Bronchial epithelial cell (primary cell): ENCODE data around the gene DPF1. TPM values are rescaled to one million over a fixed set of nuclear protein-coding genes. Genes with fewer than 3 reads are reported as not detected.

Experiments used
- DNase-seq: peaks from one replicate; pipeline ENCODE4 v3.0.0-alpha.2; 2010; ENCODE audit warnings: low read depth
- FAIRE-seq: peaks from 2 replicates; lab custom pipeline; 2011; peaks lifted over from hg19 to GRCh38; lab: Jason Lieb, UNC
- H3K27me3 ChIP-seq: 2 replicates; pipeline ENCODE4 v1.5.1; 2011; ENCODE audit warnings: low read length; ENCODE audit not compliant: control insufficient read depth, insufficient read depth
- H3K36me3 ChIP-seq: 2 replicates; pipeline ENCODE4 v1.5.1; 2011; ENCODE audit warnings: low read length; ENCODE audit not compliant: control insufficient read depth, insufficient read depth
- H3K4me3 ChIP-seq: 2 replicates; pipeline ENCODE4 v1.5.1; 2011; ENCODE audit warnings: mild to moderate bottlenecking, low read depth, low read length, control low read depth
- total RNA-seq: library from RNA; depleted of rRNA; stranded (reverse); fragments of >200 nt; gene quantifications from 2 replicates; pipeline ENCODE4 v1.2.1, GENCODE V29; 2014
- TF ChIP-seq, protein P1 (sequence below): IDR thresholded peaks from 2 replicates; pipeline ENCODE4 v1.5.1; 2011; ENCODE audit warnings: mild to moderate bottlenecking, moderate library complexity, low read length, control low read depth, inconsistent platforms; ENCODE audit not compliant: insufficient read depth, severe bottlenecking

DPF1 gene
- total RNA-seq, 1 donor from 2014 or later = not detected

DNA sequence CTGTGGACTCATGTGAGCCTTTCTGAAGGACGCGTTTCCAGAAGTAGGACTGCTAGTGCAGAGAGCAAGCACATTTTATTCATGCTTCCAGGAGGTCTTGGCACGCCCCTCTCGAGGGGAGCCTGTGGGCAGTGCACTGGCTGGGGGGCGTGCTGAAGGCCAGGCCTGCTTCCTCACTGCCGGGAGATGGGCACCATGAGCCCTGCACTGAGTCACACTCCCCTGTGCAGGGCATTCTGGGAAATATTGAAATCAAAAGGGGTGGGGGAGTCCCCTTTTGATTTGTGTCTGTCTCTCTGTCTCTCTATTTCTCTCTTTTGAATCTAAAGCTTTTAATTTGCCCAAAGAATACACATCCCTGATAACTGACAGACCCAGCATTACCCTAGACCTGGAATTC, 34.0 kb downstream of the DPF1 start:
- TF ChIP-seq, protein P1, sequence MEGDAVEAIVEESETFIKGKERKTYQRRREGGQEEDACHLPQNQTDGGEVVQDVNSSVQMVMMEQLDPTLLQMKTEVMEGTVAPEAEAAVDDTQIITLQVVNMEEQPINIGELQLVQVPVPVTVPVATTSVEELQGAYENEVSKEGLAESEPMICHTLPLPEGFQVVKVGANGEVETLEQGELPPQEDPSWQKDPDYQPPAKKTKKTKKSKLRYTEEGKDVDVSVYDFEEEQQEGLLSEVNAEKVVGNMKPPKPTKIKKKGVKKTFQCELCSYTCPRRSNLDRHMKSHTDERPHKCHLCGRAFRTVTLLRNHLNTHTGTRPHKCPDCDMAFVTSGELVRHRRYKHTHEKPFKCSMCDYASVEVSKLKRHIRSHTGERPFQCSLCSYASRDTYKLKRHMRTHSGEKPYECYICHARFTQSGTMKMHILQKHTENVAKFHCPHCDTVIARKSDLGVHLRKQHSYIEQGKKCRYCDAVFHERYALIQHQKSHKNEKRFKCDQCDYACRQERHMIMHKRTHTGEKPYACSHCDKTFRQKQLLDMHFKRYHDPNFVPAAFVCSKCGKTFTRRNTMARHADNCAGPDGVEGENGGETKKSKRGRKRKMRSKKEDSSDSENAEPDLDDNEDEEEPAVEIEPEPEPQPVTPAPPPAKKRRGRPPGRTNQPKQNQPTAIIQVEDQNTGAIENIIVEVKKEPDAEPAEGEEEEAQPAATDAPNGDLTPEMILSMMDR = no peak
- no peak for FAIRE-seq
- Histone ChIP-seq H3K27me3 (no peaks in the 10 kb centered on the region), H3K4me3 (no peak overlapping the region), H3K36me3 (peaks cover 1% of the 10 kb centered on the region)
- no peak for DNase-seq

DNA sequence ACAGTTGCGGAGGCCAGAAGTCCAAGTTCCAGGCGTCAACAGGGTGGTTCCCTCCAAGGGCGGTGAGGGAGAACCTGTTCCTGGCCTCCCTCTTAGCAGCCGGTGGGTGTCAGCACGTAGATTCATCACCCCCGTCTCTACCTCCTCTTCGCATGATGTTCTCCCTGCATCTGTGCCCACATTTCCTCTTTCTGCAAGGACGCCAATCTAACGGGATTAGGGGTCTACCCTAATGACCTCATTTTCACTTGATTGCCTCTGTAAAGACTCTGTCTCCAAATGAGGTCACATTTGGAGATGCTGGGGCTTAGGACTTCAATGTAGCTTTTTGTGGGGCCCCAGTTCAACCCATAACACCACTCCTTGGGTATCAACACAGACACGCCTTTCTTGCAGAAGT, 38.5 kb downstream of the DPF1 start:
- FAIRE-seq (no peak), DNase-seq (no peak)
- TF ChIP-seq, protein P1 = no peak
- no peak overlapping the region for H3K4me3 ChIP-seq
- no peaks in the 10 kb centered on the region for H3K36me3 ChIP-seq
- H3K27me3 ChIP-seq = no peaks in the 10 kb centered on the region

DNA sequence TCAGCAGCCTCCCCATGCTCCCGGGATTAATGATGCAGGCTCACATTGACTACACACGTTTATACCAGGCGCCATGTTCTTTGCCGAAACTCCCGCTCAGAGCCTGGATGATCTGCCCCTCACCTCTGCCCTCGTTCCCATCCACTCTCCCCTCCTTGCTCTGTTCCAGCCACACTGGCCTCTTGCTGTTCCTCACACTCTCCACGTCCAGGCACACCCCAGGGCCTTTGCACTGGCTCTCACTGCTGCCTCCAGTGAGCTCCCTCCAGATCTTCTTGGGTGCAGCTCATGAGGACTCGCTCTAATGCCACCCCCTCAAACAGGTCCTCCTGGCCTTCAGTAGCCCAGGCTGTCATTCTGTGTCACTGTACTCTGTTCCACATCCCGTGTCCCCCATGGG, 39.2 kb downstream of the DPF1 start:
- no peak for DNase-seq
- peak; percentile 28 for FAIRE-seq
- TF ChIP-seq, protein P1 = no peak
- Histone ChIP-seq H3K4me3 (no peak overlapping the region), H3K27me3 (no peaks in the 10 kb centered on the region), H3K36me3 (no peaks in the 10 kb centered on the region)

DNA sequence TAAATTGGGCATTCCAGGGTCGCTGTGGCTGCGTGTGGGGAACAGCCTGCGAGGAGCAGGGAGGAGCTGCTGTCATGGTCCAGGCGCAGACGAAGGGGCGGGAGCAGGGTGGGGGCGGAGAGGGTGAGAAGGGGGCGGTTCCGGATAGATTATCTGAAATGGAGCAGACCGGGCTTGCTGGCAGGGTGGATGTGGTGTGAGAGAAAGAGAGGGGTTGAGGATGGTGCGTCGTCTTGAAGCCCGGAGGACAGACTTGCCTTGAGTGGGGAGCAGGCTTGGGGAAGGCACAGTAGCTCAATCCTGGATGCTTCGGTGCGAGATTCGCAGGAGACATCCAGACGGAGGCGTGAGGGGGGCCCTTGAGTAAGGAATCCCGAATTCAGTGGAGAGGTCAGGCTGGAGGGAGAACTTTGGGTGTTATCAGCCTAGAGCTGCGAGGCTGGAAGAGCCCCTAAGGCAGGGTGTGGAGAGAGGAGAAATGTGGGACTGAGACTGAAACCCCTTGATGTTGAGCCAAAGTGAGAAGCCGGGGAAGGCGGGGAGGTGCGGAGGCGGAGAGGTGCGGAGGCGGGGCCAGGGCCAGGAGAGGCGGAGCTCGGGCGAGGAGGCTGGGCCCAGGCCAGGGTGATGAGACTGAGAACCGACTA, 40.6 kb downstream of the DPF1 start:
- TF ChIP-seq, protein P1 = no peak
- FAIRE-seq (no peak), DNase-seq (no peak)
- Histone ChIP-seq H3K27me3 (no peaks in the 10 kb centered on the region), H3K36me3 (no peaks in the 10 kb centered on the region), H3K4me3 (no peak overlapping the region)

DNA sequence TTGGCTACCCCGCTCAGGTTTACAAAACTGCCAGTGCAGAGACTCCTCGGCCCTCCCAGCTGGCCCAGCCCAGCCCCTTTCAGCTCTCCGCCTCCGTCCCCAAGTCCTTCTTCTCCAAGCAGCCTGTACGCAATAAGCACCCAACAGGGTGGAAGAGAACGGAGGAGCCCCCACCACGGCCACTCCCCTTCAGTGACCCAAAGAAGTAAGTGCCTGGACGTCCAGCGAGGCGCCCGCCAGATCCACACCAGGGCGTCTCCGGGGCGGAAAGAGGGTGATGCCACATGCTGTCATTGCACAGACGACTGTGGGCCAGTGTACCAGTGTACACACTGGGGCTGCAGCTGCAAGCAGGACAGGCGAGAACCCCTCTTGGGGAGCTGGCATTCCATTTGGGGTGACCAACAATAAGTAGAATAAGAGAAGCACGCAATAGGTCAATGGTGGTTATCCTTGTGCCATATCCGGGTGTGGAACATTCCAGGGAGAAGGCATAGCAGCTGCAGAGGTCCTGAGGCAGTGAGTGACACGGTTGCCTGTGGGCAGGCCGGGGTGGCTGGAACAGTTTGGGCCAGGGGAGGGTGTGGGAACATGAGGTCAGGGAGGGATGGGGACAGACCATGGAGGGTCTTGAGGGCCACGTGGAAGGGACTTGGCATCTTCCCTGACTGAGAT, 41.3 kb downstream of the DPF1 start:
- no peak for FAIRE-seq
- no peak overlapping the region for H3K4me3 ChIP-seq
- DNase-seq = no peak
- H3K27me3 ChIP-seq = no peaks in the 10 kb centered on the region
- H3K36me3 ChIP-seq = no peaks in the 10 kb centered on the region
- TF ChIP-seq, protein P1 = no peak
